ENCODE results near the gene GOLM1. TPM values are rescaled to one million over a fixed set of nuclear protein-coding genes. Genes with fewer than 3 reads are reported as not detected.
"Not testable (repeated sequence)": the region's sequence is repeated elsewhere in the genome, so short reads cannot be mapped to it uniquely, and the experiment has no call there.

Gene GOLM1, protein sequence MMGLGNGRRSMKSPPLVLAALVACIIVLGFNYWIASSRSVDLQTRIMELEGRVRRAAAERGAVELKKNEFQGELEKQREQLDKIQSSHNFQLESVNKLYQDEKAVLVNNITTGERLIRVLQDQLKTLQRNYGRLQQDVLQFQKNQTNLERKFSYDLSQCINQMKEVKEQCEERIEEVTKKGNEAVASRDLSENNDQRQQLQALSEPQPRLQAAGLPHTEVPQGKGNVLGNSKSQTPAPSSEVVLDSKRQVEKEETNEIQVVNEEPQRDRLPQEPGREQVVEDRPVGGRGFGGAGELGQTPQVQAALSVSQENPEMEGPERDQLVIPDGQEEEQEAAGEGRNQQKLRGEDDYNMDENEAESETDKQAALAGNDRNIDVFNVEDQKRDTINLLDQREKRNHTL
- polyA plus RNA-seq (ENCODE audit: insufficient read length in 3 of 3): 100 to 1,000 TPM; 157 to 166 (median 160) TPM
- long read RNA-seq, donor 1, transcript GOLM1-203 (10 exons, 3,046 nt): major isoform, 22 of 43 reads
- long read RNA-seq, donor 1, partial matches to known transcripts: 13 of 43 reads
- long read RNA-seq, donor 1, other reads (novel, unspliced or antisense): 7 of 43 reads
- long read RNA-seq, donor 2, transcript GOLM1-203 (10 exons, 3,046 nt): major isoform, 11 of 18 reads
- long read RNA-seq, donor 2, partial matches to known transcripts: 6 of 18 reads
- long read RNA-seq, donor 2, other reads (novel, unspliced or antisense): 0 of 18 reads
- long read RNA-seq, donor 3, transcript GOLM1-203 (10 exons, 3,046 nt): major isoform, 41 of 64 reads
- long read RNA-seq, donor 3, partial matches to known transcripts: 20 of 64 reads
- long read RNA-seq, donor 3, other reads (novel, unspliced or antisense): 0 of 64 reads
- long read RNA-seq, donor 4, transcript GOLM1-203 (10 exons, 3,046 nt): major isoform, 22 of 23 reads
- long read RNA-seq, donor 4, partial matches to known transcripts: 0 of 23 reads
- long read RNA-seq, donor 4, other reads (novel, unspliced or antisense): 0 of 23 reads
- long read RNA-seq, donor 5: 0 reads
- long read RNA-seq, donor 6, transcript GOLM1-203 (10 exons, 3,046 nt): major isoform, 28 of 38 reads
- long read RNA-seq, donor 6, partial matches to known transcripts: 8 of 38 reads
- long read RNA-seq, donor 6, other reads (novel, unspliced or antisense): 0 of 38 reads
- long read RNA-seq, donor 7, transcript GOLM1-203 (10 exons, 3,046 nt): major isoform, 25 of 39 reads
- long read RNA-seq, donor 7, partial matches to known transcripts: 7 of 39 reads
- long read RNA-seq, donor 7, other reads (novel, unspliced or antisense): 5 of 39 reads
- long read RNA-seq, donor 8, transcript GOLM1-203 (10 exons, 3,046 nt): major isoform, 37 of 79 reads
- long read RNA-seq, donor 8, partial matches to known transcripts: 33 of 79 reads
- long read RNA-seq, donor 8, other reads (novel, unspliced or antisense): 5 of 79 reads
- long read RNA-seq, donor 9, transcript GOLM1-203 (10 exons, 3,046 nt): major isoform, 27 of 33 reads
- long read RNA-seq, donor 9, partial matches to known transcripts: 0 of 33 reads
- long read RNA-seq, donor 9, other reads (novel, unspliced or antisense): 6 of 33 reads
- long read RNA-seq, donor 10, transcript GOLM1-203 (10 exons, 3,046 nt): major isoform, 21 of 27 reads
- long read RNA-seq, donor 10, partial matches to known transcripts: 5 of 27 reads
- long read RNA-seq, donor 10, other reads (novel, unspliced or antisense): 0 of 27 reads
- long read RNA-seq, donor 11, transcript GOLM1-203 (10 exons, 3,046 nt): major isoform, 21 of 26 reads
- long read RNA-seq, donor 11, partial matches to known transcripts: 5 of 26 reads
- long read RNA-seq, donor 11, other reads (novel, unspliced or antisense): 0 of 26 reads
- long read RNA-seq, donor 12, transcript GOLM1-203 (10 exons, 3,046 nt): major isoform, 11 of 12 reads
- long read RNA-seq, donor 12, partial matches to known transcripts: 0 of 12 reads
- long read RNA-seq, donor 12, other reads (novel, unspliced or antisense): 0 of 12 reads
- long read RNA-seq, donor 13: 0 reads
- long read RNA-seq, donor 14, transcript GOLM1-203 (10 exons, 3,046 nt): major isoform, 32 of 35 reads
- long read RNA-seq, donor 14, partial matches to known transcripts: 0 of 35 reads
- long read RNA-seq, donor 14, other reads (novel, unspliced or antisense): 0 of 35 reads
- long read RNA-seq, donor 15, transcript GOLM1-203 (10 exons, 3,046 nt): major isoform, 15 of 16 reads
- long read RNA-seq, donor 15, partial matches to known transcripts: 0 of 16 reads
- long read RNA-seq, donor 15, other reads (novel, unspliced or antisense): 0 of 16 reads
- long read RNA-seq, donor 16, transcript GOLM1-203 (10 exons, 3,046 nt): major isoform, 95 of 125 reads
- long read RNA-seq, donor 16, partial matches to known transcripts: 15 of 125 reads
- long read RNA-seq, donor 16, other reads (novel, unspliced or antisense): 10 of 125 reads

DNA sequence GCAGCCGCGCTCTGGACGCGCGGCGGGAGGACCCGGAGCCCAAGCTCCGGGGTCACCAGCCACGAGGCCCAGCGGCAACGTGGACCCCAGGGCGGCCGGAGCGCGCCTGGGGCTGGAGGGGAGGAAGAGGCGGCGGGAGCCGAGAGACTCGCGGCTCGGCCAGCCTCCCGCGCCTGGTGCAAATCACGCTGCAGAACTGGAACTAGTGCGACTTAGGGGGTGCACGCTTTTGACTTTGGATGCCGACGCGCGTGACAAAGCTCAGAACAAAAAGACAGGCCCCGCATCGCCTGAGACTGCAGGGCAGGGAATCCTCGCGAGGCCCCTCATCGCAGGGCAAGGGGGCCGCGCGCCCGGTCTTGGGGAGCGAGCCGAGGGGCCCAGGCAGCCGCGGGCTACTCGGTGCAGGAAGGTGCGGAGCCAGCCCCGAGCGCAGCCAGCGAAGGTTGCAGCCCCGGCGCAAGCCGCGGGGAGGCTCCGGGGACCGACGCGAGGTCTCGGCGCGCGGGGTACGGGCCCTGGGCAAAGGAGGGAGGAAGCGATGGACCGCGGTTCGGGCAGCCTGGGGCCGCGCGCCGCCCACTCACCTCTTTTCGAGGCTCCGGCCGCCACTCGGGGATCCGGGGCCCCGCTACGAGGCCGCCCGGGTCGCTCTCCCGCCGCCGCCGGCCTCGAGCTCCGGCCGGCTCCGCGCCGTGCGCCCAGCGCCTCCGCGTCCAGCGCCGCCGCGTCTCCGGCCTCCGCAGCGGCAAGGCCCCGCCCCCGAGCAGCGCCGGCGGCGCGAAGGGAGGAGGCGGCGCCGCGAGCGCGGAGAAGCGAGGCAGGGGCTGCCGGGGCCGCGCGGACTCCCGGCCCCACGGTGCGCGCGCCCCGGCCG lies at the start of gene GOLM1:
TSS of gene GOLM1 (minus strand) at position 735 of the 877 bp plus-strand sequence. CDS start 20,238 bp downstream, outside the sequence.
- DNase-seq (ENCODE audit: extremely low read depth in 1 of 11, low read depth in 9 of 11, low spot score in 4 of 11): peak in 5 of 11 donors; percentile 51 to 67 (median 59)

DNA sequence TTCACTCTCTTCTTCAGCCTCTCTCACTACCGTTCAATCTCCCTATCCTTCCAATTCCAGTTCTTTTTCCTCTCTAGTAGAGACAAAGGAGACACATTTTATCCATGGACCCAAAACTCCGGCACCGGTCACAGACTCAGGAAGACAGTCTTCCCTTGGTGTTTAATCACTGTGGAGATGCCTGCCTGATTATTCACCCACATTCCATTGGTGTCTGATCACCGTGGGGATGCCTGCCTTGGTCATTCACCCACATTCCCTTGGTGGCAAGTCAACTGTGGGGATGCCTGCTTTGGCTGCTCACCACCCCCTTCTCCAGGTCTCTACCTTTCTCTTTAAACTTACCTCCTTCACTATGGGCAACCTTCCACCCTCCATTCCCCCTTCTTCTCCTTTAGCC lies 47.3 kb upstream of the GOLM1 start:
- DNase-seq (ENCODE audit: extremely low read depth in 1 of 11, low read depth in 9 of 11, low spot score in 4 of 11): not testable (repeated sequence)

DNA sequence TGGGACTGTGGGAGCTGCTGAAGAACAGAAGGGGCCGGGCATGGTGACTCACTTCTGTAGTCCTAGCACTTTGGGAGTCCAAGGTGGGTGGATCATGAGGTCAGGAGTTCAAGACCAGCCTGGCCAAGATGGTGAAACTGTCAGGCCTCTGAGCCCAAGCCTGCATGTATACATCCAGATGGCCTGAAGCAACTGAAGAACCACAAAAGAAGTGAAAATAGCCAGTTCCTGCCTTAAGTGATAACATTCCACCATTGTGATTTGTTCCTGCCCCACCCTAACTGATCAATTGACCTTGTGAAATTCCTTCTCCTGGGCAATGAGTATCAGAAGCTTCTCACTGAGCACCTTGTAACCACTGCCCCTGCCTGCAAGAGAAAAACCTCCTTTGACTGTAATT lies 46.6 kb upstream of the GOLM1 start:
- DNase-seq (ENCODE audit: extremely low read depth in 1 of 11, low read depth in 9 of 11, low spot score in 4 of 11): not testable (repeated sequence)

DNA sequence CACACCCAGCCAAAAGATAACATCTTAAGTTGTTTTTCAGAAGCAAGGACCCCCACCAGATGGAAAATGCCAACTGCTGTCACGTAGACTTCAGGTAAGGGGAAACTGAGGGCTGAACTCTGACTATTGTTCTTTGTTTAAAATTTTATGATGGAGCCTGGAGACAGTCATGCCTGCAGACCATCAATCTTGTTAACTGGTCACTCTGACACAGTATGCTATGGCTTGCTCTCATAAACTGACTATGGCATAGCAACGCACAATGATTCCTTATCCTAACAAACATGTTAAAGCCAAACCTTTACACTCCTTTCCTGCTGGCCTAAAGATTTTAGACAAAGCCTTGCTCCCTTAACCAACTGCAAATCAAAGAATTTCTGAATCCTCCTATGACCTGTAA lies 43.6 kb upstream of the GOLM1 start:
- no peak for DNase-seq (ENCODE audit: extremely low read depth in 1 of 11, low read depth in 9 of 11, low spot score in 4 of 11)

DNA sequence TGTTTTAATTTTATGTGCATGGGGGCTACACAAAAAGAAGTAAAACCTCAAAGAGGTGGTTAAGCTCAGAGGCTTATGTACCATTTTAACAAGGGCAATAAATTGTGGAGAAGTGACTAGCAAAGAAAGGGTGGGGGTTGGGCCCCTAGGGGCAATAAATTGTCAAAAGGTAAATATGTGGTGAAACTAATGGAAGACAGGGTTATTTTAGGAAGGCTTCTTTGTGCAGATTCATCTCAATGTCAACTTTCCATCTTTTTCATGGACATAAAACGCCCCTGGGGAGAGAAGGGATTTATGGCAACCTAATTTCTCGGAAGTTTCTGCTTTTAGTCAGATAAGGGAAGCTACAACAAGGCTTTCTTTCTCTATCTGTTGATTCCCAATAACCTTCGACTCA lies 42.5 kb upstream of the GOLM1 start:
- DNase-seq (ENCODE audit: extremely low read depth in 1 of 11, low read depth in 9 of 11, low spot score in 4 of 11): no peak

DNA sequence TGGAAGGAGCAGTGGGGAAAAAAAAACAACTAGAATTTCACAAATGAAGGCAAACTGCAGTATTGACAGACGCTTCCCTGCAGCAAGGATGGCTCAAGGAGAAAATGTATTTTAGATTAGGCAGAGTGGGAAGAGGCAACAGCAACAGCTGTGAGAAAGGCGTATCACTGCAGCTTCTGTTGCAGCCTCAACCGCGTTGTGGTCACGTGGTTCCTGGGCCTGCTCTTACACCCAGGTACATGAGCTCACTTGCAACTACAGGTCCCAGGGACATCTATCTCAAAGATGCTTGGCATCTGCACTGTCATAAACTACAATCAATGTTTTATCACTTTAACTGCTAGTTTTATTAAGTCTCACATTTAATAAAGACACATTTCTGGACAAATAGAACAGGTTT lies 36.0 kb upstream of the GOLM1 start:
- DNase-seq (ENCODE audit: extremely low read depth in 1 of 11, low read depth in 9 of 11, low spot score in 4 of 11): no peak

DNA sequence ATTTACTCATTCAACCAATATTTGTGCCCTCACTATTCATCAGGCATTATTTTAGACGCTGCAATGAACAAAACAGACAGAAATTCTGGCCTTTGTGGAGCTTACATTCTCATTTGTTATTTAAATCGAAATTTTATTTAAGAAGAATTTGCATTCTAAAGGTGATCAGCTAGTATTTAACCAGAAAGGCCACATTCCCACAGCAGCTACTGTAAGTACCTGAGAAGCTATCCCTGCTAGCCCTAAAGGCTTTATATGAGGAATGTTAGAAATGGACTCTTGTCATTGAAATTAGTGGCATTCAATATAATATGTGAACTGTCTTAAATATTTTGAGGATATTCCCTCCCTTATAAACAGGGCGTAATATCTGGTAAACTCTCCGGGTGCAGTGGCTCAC lies 35.0 kb upstream of the GOLM1 start:
- no peak for DNase-seq (ENCODE audit: extremely low read depth in 1 of 11, low read depth in 9 of 11, low spot score in 4 of 11)

DNA sequence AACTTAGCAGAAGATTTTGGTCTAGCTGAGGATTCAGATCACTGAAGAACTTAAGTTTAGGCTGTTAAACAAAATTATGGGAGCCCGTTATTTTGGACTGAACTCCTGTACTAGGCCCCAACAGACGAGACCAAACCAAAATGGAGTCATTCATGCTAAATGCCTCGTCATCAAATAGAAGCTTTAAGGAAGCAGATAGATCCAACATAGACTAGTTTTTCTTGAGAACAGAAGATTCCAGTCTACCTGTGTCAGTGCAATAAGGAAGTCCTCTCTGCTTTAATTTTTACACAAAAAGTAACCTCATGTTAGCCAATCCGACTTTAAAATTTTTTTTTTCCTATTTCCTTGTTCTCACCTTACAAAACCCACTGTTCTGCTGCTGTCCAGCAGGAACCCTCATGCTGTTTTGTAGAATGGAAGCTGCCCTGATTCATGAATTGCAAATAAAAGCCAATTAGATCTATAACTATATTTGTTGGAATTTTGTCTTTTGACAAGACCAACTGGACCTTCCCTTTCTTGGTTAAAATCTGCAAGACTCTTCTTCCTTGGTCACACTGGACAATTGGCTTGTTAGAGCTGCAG lies 29.0 kb upstream of the GOLM1 start:
- DNase-seq (ENCODE audit: extremely low read depth in 1 of 11, low read depth in 9 of 11, low spot score in 4 of 11): no peak

DNA sequence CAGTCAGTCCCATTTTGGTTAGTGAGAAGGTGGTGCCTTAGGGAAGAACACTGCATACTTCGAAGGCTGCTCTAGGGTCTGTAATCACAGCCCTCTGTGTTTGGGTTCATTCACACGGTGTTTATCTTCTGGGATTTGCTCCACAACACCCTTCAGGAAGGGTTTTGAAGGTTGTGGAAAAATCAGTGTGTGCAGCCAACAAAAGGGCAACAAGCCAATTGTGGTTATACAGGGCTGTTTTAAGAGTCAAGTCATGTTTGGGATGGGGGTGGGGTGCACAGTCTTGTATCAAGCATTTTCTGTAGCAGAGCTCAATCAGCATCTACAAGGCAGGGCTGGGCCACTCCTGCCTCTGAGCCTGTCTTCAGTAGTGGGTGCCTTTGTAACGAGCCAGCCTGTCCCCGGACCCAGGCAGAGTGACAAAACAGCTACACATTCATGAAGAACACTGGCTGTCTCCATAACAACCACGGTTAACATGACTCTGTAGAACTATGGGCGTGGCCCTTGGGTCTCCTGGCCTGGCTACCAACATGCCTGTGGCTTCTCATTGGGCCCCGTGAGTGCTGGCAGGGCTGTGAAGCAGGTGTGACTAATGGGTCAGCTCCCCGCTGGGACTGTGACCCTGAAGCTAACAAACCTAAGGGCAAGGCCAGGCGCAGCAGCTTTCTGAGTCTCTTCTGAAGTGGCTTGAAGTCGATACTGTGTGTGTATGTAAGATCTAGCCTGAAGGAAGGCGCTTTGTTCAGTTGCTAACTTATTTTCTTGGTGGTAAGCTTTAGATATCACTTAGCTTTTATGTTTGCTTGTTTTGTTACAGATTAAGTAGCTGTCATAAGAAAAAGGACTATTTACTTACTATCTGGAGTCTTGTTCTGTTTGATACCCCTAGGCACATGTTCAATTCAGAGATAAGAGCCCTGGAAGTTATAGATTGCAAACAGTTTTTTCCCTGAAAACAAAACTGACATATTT lies 27.9 kb upstream of the GOLM1 start:
- DNase-seq (ENCODE audit: extremely low read depth in 1 of 11, low read depth in 9 of 11, low spot score in 4 of 11): peak; percentile 27 to 80 (median 53)

DNA sequence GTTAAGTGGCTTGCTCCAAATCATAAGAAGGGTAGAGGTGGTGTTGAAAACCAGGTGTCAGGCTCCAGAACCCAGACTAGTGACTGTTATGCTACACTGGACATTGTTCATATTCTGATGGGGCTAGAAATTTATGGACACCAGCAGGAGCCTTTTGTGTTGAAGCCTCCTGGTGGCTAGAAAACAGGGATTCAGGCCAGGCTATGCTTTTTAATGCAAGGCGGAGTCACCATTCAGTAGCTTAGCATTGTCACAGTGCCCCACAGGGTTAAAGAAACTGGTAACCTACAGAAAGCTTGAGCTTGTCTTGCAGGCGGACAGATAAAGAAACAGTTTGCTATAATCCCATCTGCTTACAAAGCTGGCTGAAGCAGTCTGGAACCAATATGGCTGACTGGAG lies 23.0 kb upstream of the GOLM1 start:
- DNase-seq (ENCODE audit: extremely low read depth in 1 of 11, low read depth in 9 of 11, low spot score in 4 of 11): no peak

DNA sequence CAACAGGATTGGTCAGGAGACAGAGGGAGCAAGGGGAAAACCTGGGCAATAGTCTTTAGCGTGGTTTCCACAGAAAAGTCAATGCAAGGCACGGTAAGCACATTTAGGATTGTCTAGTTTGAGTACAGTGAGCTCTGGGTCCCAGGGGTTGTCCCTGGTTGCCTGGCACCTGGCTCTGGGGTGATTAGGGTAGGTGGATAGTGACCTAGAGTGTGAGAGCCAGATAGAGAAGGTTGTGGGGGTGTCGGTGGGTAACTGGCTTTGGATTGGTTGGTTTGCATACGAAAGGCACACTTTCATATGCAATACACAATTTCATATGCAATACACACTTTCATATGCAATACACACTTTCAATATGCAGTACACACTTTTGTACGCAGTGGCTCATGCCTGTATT lies 20.1 kb upstream of the GOLM1 start:
- no peak for DNase-seq (ENCODE audit: extremely low read depth in 1 of 11, low read depth in 9 of 11, low spot score in 4 of 11)

DNA sequence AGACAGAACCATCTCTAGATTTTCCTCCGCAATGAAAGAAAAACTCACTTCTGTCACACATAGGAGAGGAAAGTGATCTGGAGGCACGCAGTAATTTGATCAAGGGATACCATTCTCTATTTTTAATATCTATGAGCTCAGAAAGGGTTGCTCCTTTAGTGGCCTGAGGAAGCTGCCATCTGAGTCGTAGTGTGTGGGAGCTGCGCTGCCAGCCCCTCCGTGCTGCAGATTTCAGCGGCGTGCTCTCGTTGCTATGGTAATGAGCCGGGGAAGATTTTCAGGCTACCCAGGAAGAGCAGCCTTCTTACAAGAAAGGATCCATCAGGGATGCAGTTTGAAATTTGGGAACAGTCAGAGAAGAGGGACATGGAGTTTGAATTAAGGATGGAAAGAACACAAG lies 17.1 kb upstream of the GOLM1 start:
- DNase-seq (ENCODE audit: extremely low read depth in 1 of 11, low read depth in 9 of 11, low spot score in 4 of 11): no peak

DNA sequence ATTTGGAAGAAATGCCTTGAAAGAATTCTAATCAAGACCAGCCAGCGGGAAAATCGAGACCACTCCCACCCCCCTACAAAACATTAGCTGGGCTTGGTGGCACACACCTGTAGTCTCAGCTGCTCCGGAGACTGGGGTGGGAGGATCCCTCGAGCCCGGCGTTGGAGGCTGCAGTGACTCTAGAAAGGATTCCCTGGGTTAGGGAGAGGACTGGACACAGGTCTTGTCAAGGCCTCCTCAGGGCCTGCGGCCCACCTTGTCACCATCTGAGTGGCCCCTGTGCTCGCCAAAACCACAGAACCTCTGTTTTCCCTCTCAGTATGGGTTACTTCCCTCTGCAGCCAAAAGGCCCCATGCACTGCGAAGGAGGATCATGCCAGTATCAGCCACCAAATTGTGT lies 16.5 kb upstream of the GOLM1 start:
- DNase-seq (ENCODE audit: extremely low read depth in 1 of 11, low read depth in 9 of 11, low spot score in 4 of 11): no peak

DNA sequence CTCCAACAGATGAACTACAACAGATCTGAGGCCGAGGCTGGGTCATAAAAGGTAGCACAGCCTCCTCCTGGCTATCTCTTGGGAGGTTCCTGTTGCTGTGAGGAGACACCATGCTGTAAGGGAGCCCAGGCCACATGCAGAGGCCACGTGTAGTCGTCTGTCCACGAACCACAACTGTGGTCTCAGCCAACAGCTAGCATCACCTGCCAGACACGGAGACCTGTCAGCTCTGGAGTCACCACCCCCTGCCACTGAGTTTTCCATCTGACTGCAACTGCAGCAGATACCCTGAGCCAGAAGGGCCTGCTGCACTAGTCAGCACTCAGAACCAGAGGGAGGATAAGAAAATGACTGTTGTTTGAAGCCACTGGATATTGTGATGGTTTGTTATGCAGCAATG lies 12.7 kb upstream of the GOLM1 start:
- DNase-seq (ENCODE audit: extremely low read depth in 1 of 11, low read depth in 9 of 11, low spot score in 4 of 11): no peak

DNA sequence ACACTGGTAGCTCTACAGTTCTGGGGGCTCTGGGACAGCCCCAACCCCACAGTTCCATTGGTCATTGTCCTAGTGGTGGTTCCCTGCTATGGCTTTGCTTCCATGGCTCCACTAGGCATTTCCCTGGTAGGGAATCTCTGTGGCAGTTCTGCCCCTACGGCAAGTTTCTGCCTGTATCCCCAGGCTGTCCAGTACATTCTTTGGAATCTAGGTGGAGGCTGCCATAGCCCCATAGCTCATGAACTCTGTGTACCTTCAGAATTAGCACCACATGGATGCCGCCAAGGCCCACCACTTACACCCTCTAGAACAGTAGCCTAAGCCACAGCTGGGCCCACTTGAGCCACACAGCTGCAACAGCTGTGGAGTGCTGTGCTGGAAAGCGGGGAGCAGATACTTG lies 3.3 kb upstream of the GOLM1 start:
- DNase-seq (ENCODE audit: extremely low read depth in 1 of 11, low read depth in 9 of 11, low spot score in 4 of 11): no peak
